B cell (primary cell): ENCODE data around the gene TPGS2. TPM values are rescaled to one million over a fixed set of nuclear protein-coding genes. Genes with fewer than 3 reads are reported as not detected.
"Not testable (repeated sequence)": the region's sequence is repeated elsewhere in the genome, so short reads cannot be mapped to it uniquely, and the experiment has no call there.

Experiments
- ATAC-seq: fragments of 200-7000 bp; cut with Tn5 transposase; one replicate; pipeline ENCODE4 v1.10.0; 2021; ENCODE audit warnings: low read depth, mild to moderate bottlenecking, moderate number of reproducible peaks, moderate library complexity
- CTCF ChIA-PET: fragments of 350-600 bp; sonication (Branson Sonifier 250); formaldehyde crosslinking; loops from one replicate; lab custom pipeline; 2021; ENCODE audit warnings: antibody characterized with exemption, inconsistent platforms; lab: Charles Lee
- POLR2A ChIA-PET: fragments of 350-600 bp; sonication (Branson Sonifier 250); formaldehyde crosslinking; loops from one replicate; lab custom pipeline; 2021; ENCODE audit warnings: antibody characterized with exemption; lab: Charles Lee
- DNase-seq: peaks from one replicate; pipeline ENCODE4 v3.0.0; 2013
- H2AFZ ChIP-seq: 2 replicates; pipeline ENCODE4 v1.6.1; 2012; ENCODE audit warnings: mild to moderate bottlenecking, low read depth, low read length; ENCODE audit not compliant: insufficient read depth, poor library complexity, severe bottlenecking
- H3K27ac ChIP-seq, 2 donors: 1 replicate in 1 of 2; 2 replicates in 1 of 2; pipeline ENCODE4 v1.5.1; 2012 to 2013; ENCODE audit warnings: low read length in 2 of 2, mild to moderate bottlenecking in 2 of 2, moderate library complexity in 1 of 2
- H3K27me3 ChIP-seq, 4 experiments: fragments of 200-600 bp in 1 of 4; sonication (generic) in 1 of 4; replicated peaks in 1 of 4; 1 replicate in 2 of 4; 2 replicates in 2 of 4; pipeline versions ENCODE4 v1.6.1 to v1.7.0; 2013 to 2016; ENCODE audit warnings: low read length in 3 of 4, mild to moderate bottlenecking in 2 of 4, mixed read lengths in 1 of 4, moderate library complexity in 1 of 4; ENCODE audit not compliant: insufficient read depth in 4 of 4, control insufficient read depth in 3 of 4; ENCODE audit errors: control extremely low read depth in 1 of 4
- H3K36me3 ChIP-seq, 2 experiments: replicated peaks in 1 of 2; 1 replicate in 1 of 2; 2 replicates in 1 of 2; pipeline versions ENCODE4 v1.6.1 to v1.7.1; 2013; ENCODE audit warnings: low read length in 1 of 2; ENCODE audit not compliant: insufficient read depth in 2 of 2, control insufficient read depth in 1 of 2; ENCODE audit errors: control extremely low read depth in 1 of 2, extremely low read depth in 1 of 2
- H3K4me1 ChIP-seq, 2 donors: fragments of 200-600 bp in 1 of 2; sonication (generic) in 1 of 2; 1 replicate in 1 of 2; 2 replicates in 1 of 2; pipeline versions ENCODE4 v1.5.1 to v1.6.1; 2013 to 2017; ENCODE audit warnings: low read length in 2 of 2; ENCODE audit not compliant: control insufficient read depth in 2 of 2, insufficient read depth in 2 of 2
- H3K4me2 ChIP-seq: replicated peaks from 2 replicates; pipeline ENCODE3; 2012; ENCODE audit warnings: mild to moderate bottlenecking, low read depth, low read length; ENCODE audit not compliant: poor library complexity, severe bottlenecking
- H3K4me3 ChIP-seq, 5 experiments: fragments of 200-600 bp in 1 of 5; sonication (generic) in 1 of 5; 1 replicate in 3 of 5; 2 replicates in 2 of 5; pipeline versions ENCODE4 v1.5.1 to v1.7.0; 2011 to 2016; ENCODE audit warnings: low read length in 4 of 5, mild to moderate bottlenecking in 4 of 5, low read depth in 2 of 5, control low read depth in 1 of 5, moderate library complexity in 1 of 5; ENCODE audit not compliant: insufficient read depth in 1 of 5; ENCODE audit errors: control extremely low read depth in 1 of 5, extremely low read depth in 1 of 5
- H3K79me2 ChIP-seq: fragments of 200-600 bp; sonication (generic); one replicate; pipeline ENCODE4 v1.6.0; 2016; ENCODE audit warnings: low read length; ENCODE audit not compliant: control insufficient read depth, insufficient read depth
- H3K9ac ChIP-seq: fragments of 200-600 bp; sonication (generic); 2 replicates; pipeline ENCODE4 v1.6.1; 2017; ENCODE audit warnings: mild to moderate bottlenecking, low read length, moderate library complexity
- H3K9me3 ChIP-seq, 3 donors: one replicate each; pipeline versions ENCODE4 v1.6.1 to v1.7.1; 2013; ENCODE audit warnings: low read length in 2 of 3; ENCODE audit not compliant: control insufficient read depth in 2 of 3, insufficient read depth in 1 of 3; ENCODE audit errors: control extremely low read depth in 1 of 3
- H4K20me1 ChIP-seq: 2 replicates; pipeline ENCODE4 v1.6.0; 2012; ENCODE audit warnings: mild to moderate bottlenecking, low read length; ENCODE audit not compliant: insufficient read depth, control insufficient read depth, poor library complexity, severe bottlenecking
- H3K27ac Mint-ChIP-seq: one replicate; pipeline ENCODE4 v1.8.0; 2021; ENCODE audit warnings: mixed read lengths
- H3K27me3 Mint-ChIP-seq: one replicate; pipeline ENCODE4 v1.8.0; 2021; ENCODE audit warnings: mixed read lengths
- H3K4me1 Mint-ChIP-seq: one replicate; pipeline ENCODE4 v1.8.0; 2021; ENCODE audit warnings: mixed read lengths
- H3K4me3 Mint-ChIP-seq: one replicate; pipeline ENCODE4 v1.8.0; 2021; ENCODE audit warnings: mixed read lengths
- H3K9me3 Mint-ChIP-seq: one replicate; pipeline ENCODE4 v1.8.0; 2022; ENCODE audit warnings: mixed read lengths; ENCODE audit not compliant: insufficient read depth
- CTCF ChIP-seq: fragments of 200-600 bp; IDR thresholded peaks from one replicate; pipeline ENCODE4 v1.8.0; 2022; ENCODE audit warnings: antibody characterized with exemption, mild to moderate bottlenecking
- EZH2 ChIP-seq: IDR thresholded peaks from 2 replicates; pipeline ENCODE4 v1.6.1; 2012; ENCODE audit warnings: borderline replicate concordance, low read depth, mild to moderate bottlenecking, moderate library complexity, low read length; ENCODE audit not compliant: insufficient read depth, poor library complexity, severe bottlenecking
- WGBS: methylation state at CpG from one replicate; pipeline ENCODE4 v1.1.5; 2013; ENCODE audit warnings: missing lambda C conversion rate; ENCODE audit not compliant: insufficient coverage; 5-methylcytosine and 5-hydroxymethylcytosine counted together
- intact Hi-C: fragments of 100-400 bp; cut with micrococcal nuclease; formaldehyde crosslinking; loops from one replicate; pipeline ENCODE4 v1.10.0; 2022
- polyA minus RNA-seq: library from RNA; depleted of rRNA, polyadenylated mRNA; stranded (reverse); fragments of >200 nt; gene quantifications from 2 replicates; pipeline ENCODE4 v1.2.3, GENCODE V29; 2012
- polyA plus RNA-seq: library from polyadenylated mRNA; depleted of rRNA; stranded (reverse); fragments of >200 nt; gene quantifications from 2 replicates; pipeline ENCODE4 v1.2.3, GENCODE V29; 2012
- total RNA-seq, 2 donors: library from RNA; stranded (reverse); fragments of 120-200 nt in 1 of 2; gene quantifications; 1 replicate in 1 of 2; 2 replicates in 1 of 2; pipeline versions ENCODE4 v1.2.3 to v1.2.4, GENCODE V29; 2013 to 2022

The TPGS2 gene
- total RNA-seq (50.9 and 53.7 TPM in 2 replicates), polyA plus RNA-seq (21.5 and 45.2 TPM in 2 replicates), polyA minus RNA-seq (40.6 and 48.9 TPM in 2 replicates)
- 28.9 TPM for total RNA-seq (2013)

GRCh38 chr18:36828630-36829361 is at the start of gene TPGS2, which contains the start of gene KIAA1328:
TPGS2 (minus strand) TSS chr18:36829002; CDS start chr18:36828767, 235 bp downstream.
KIAA1328 (plus strand) TSS chr18:36829127; CDS start chr18:36829139, 12 bp downstream.
- under 1% methylated on average over 83 of the region's 83 CpGs for WGBS
- H3K4me3 Mint-ChIP-seq = peak within 1 kb of the TSS; percentile 87
- no peaks in the 10 kb centered on the region for H3K9me3 Mint-ChIP-seq
- DNase-seq (peak; percentile 93), ATAC-seq (peak; percentile 88)
- Histone ChIP-seq H3K36me3 (no peaks in the 10 kb centered on the region), H2AFZ (peak within 1 kb of the TSS; percentile 100), H3K79me2 (peaks cover 18% of the 10 kb centered on the region), H3K4me3 (peak within 1 kb of the TSS; percentile 69 to 99 (median 79)), H3K4me2 (peak within 1 kb of the TSS; percentile 88), H3K27me3 (no peaks in the 10 kb centered on the region), H3K27ac (peak within 1 kb of the TSS; percentile 77 to 81), H4K20me1 (no peaks in the 10 kb centered on the region), H3K9me3 (no peaks in the 10 kb centered on the region), H3K9ac (peak within 1 kb of the TSS; percentile 94), H3K4me1 (peaks cover 19 to 22% of the 10 kb centered on the region in 2 donors)
- intact Hi-C loops = loop anchor here (1.0 to 10.0 kb wide), 3 partner anchors 699 to 1334 kb away; partner anchors contain the start of genes ELP2, INO80C, RMP24 and SLC39A6
- peak within 1 kb of the TSS; percentile 87 for H3K27ac Mint-ChIP-seq
- POLR2A ChIA-PET = no interaction called here
- TF ChIP-seq EZH2 = no peak
- peak; percentile 57 for TF ChIP-seq CTCF
- CTCF ChIA-PET = interaction anchor here (0.9 to 1.7 kb wide), 5 partner anchors 14 to 141 kb away, joined by 3 to 4 read pairs (median 4); no protein-coding TSS in a partner anchor
- H3K27me3 Mint-ChIP-seq = no peaks in the 10 kb centered on the region
- H3K4me1 Mint-ChIP-seq = peaks cover 37% of the 10 kb centered on the region

- H3K9me3 ChIP-seq, CTCF ChIA-PET, H3K27ac ChIP-seq, intact Hi-C loops, H3K27me3 Mint-ChIP-seq, H3K4me2 ChIP-seq, H3K4me1 Mint-ChIP-seq, ATAC-seq, H4K20me1 ChIP-seq, H3K36me3 ChIP-seq, H3K4me3 ChIP-seq, H3K27ac Mint-ChIP-seq, H3K9me3 Mint-ChIP-seq, H3K79me2 ChIP-seq, H3K9ac ChIP-seq, POLR2A ChIA-PET, H3K4me3 Mint-ChIP-seq, DNase-seq, H2AFZ ChIP-seq, H3K4me1 ChIP-seq, H3K27me3 ChIP-seq: not testable (repeated sequence)
These were observed 45.0 kb upstream of the TPGS2 start for GRCh38 chr18:36873826-36874225.
